ENCODE data around the gene GOLGA3.

DNA sequence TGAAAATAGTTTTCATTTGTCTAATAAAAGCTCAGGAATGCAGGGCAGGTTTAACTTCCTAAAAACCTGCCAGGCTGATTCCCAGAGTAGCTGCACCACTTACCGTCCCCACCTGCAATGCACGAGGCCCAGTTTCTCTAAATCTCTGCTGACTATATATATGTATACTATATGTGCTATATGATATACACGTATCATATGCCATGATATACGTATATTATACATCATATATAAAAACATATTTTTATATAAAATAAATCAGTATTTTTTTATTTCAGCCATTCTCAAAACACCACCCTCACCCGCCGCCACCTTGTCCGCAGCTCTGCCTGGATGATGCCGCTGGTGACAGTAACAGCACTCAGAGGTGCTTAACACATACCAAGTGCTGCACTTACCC is 69.3 kb downstream of the GOLGA3 start:
- TF ChIP-seq EZH2 (IDR thresholded peaks at IDR 0.05) (no peak), POLR2AphosphoS5 (IDR thresholded peaks at IDR 0.05; ENCODE audit: borderline replicate concordance, low read depth, low read length) (no peak)
